HCEC 1CT (cell line): Measurements from ENCODE around the gene MFSD12.
"Not testable (repeated sequence)": the region's sequence is repeated elsewhere in the genome, so short reads cannot be mapped to it uniquely, and the experiment has no call there.

Experiments used
- DNase-seq: peaks from one replicate; pipeline ENCODE4 v3.0.0-alpha.2; 2017

MFSD12 gene

GRCh38 chr19:3584036-3584802 lies 26.8 kb upstream of the MFSD12 start:
- DNase-seq, result not testable (repeated sequence)

GRCh38 chr19:3581792-3582191 lies 24.4 kb upstream of the MFSD12 start:
- not testable (repeated sequence) for DNase-seq

DNA sequence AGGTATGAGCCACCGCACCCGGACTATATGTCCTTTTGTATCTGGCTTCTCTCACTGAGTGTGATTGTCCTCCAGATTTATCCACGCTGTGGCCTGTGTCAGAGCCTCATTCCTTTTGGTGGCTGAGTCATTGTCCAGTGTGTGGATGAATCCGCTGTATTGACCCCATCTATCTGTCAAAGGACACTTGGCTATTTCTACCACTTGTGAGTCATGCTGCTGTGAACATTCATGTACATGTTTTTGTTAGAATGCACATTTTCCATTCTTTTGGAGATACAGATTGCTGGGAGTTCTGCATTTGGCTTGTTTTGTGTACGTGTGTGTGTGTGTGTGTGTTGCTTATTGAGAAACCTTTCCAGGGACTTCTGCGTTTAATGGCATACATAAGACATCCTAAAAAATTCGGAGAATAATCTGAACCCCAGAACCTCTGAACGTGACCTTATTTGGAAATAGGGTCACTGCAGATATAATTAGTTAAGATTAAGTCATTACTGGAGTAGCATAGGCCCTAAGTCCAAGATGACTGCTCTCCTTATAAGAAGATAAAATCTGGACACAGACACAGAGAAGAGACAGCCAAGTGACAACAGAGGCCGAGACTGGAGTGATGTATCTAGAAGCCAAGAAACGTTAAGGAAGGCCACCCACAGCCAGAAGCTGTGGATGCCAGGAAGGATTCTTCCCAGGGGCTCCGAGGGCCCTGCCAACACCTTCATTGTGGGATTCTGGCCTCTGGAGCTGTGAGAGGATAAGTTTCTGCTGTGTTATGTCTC lies 23.0 kb upstream of the MFSD12 start:
- peak; percentile 97 for DNase-seq

DNA sequence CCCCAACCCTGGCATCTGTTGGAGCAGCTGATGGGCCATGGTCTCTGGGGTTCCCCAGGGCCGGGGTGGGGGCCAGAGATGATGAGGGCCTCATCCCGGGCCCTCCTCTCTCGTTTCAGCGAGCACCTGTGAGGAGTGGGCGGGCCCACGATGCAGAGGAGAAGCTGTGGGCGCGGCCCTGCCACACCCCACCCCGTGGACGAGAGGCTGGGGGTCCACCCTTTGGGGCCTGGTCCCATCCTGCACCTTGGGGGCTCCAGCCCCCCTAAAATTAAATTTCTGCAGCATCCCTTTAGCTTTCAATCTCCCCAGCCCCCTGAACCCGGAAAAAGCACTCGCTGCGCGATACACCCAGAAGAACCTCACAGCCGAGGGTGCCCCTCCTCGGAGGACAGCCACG lies 21.0 kb upstream of the MFSD12 start:
- no peak for DNase-seq

GRCh38 chr19:3577723-3578344 lies 20.4 kb upstream of the MFSD12 start:
- DNase-seq, result no peak

GRCh38 chr19:3576696-3577443 lies 19.5 kb upstream of the MFSD12 start:
- DNase-seq, result no peak

- DNase-seq, result no peak
Observed at GRCh38 chr19:3575949-3576673, 18.7 kb upstream of the MFSD12 start.

- DNase-seq, result no peak
Observed at GRCh38 chr19:3575260-3575741, 17.9 kb upstream of the MFSD12 start.

- DNase-seq, result peak; percentile 95
Observed at GRCh38 chr19:3573858-3574637, 16.7 kb upstream of the MFSD12 start.

DNA sequence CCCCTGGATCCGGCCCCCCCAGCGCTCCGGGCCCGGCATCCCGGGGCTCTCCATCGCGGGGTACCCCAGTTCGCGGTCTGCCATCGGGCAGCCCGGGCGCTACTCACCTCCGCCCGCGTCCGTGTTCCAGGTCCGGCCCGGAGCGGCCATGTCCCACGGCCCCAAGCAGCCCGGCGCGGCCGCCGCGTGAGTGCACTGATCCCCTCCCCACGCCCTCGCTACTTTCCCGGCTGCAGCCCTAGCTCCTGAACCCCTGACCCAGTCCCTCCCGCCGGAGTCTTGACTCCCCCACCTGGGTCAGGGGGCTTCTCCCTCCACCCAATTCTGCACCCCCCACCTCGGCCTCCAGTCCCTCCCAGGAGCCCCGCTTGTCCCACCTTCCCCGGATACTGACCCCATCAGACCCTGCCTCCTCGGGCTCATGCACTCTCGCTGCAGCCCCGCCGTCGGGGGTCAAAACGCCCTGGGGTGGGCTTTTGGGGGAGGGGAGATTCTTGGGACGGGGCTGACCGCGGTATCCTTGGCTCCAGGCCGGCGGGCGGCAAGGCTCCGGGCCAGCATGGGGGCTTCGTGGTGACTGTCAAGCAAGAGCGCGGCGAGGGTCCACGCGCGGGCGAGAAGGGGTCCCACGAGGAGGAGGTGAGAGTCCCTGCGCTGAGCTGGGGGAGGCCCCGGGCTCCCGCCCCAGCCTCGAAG lies 15.9 kb upstream of the MFSD12 start:
- no peak for DNase-seq

DNA sequence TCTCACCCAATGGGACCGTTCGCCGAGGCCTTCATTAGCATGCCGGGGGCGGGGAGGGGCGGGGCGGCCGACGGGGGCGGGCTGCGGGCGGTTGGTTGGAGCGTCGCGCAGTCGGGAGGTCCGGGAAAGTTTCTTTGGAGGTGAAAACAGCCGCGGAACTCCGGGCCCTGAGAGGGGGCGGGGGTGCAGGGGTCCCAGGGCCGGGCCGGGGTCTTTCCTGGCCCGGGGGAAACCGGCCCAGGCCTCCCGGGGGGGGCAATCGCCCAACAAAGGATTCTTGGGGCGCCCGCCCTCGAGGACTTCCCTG lies 15.4 kb upstream of the MFSD12 start, which contains the start of gene HMG20B:
TSS of gene HMG20B (plus strand) at position 90 of the 307 bp plus-strand sequence. CDS start 366 bp downstream, outside the sequence.
- no peak for DNase-seq

GRCh38 chr19:3572132-3572854 lies 14.9 kb upstream of the MFSD12 start:
- peak; percentile 100 for DNase-seq

DNA sequence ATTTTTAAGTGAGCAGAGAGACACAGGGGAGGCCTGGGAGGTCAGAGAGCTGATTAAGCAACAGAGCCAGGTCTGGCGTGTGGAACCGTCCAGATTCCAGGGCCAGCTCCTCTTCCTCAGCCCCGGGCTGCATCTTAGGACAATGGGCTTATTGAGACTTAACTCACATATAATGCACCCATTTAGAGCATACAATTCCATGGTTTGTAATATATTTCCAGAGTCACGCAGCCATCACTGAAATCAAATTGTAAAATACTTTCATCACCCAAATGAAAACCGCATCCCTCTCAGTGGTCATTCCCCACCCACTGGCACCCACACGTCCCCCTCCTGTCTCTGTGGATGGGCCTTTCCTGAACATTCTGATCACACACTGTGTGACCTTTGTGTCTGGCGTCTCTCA lies 13.2 kb upstream of the MFSD12 start:
- no peak for DNase-seq

- DNase-seq, result not testable (repeated sequence)
Observed at GRCh38 chr19:3570042-3570441, 12.7 kb upstream of the MFSD12 start.

GRCh38 chr19:3565139-3565538 lies 7.8 kb upstream of the MFSD12 start:
- no peak for DNase-seq

GRCh38 chr19:3563709-3564524 lies 6.5 kb upstream of the MFSD12 start:
- DNase-seq, result no peak

GRCh38 chr19:3556978-3557460 lies 367 bp downstream of the MFSD12 start:
- peak; percentile 45 for DNase-seq

- DNase-seq, result no peak
Observed at GRCh38 chr19:3556423-3556977, 886 bp downstream of the MFSD12 start.
